Activated CD4-positive, alpha-beta T cell treated with anti-CD3 and anti-CD28 coated beads for 48 hours (primary cell): ENCODE data around the gene ERP44.
A peak's percentile ranks its signal among the peaks of the same experiment; 100 is the strongest.
"Not testable (repeated sequence)": the region's sequence is repeated elsewhere in the genome, so short reads cannot be mapped to it uniquely, and the experiment has no call there.

Experiments used
- DNase-seq: peaks from one replicate; pipeline ENCODE4 v3.0.0-alpha.2; 2020

ERP44 gene

DNA sequence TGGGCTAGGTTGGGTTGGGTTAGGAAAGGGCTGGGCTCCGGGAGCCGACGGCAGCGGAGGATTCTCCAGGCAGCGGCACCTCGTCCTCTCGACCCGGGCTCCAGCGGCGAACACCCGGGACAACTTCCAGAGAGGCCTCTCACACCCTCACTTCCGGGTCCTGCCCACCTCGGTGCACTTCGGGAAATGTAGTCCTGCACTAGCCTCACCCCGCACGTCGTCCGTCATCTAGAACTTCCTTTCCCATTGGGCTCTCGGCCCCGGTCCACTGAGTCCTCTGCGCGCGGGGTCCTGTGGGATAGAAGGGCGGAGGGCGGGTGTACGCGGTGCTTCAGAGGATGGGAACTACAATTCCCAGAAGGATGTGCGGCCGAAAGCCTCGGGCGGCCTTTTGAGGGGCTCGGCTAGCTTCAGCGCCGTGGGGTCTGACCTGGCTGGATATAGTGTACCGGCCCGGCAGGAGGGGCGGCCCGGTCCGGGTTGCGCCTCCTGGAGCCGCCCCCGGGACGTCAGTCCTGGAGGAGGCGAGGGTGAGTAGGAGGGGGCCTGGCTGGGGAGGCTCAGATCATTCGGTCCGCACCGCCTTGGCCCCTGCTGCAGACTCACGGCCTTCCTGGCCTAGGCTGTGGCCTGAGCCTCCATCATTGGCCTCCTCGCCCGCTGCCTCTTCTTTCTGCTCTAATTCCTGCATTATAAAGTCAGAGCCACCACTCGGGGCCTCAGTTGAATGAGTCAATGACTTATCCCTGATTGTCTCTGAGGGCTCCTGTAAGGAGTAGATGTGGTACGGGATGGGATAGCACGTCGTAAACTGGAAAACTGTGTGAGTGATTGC, at the start of gene ERP44, which contains the start of gene INVS:
TSS of gene ERP44 (minus strand) at position 114 of the 835 bp plus-strand sequence. CDS start 160 bp downstream, outside the sequence.
TSS of gene INVS (plus strand) at position 357 of the 835 bp plus-strand sequence. CDS start 5,279 bp downstream, outside the sequence.
- DNase-seq = peak; percentile 98

DNA sequence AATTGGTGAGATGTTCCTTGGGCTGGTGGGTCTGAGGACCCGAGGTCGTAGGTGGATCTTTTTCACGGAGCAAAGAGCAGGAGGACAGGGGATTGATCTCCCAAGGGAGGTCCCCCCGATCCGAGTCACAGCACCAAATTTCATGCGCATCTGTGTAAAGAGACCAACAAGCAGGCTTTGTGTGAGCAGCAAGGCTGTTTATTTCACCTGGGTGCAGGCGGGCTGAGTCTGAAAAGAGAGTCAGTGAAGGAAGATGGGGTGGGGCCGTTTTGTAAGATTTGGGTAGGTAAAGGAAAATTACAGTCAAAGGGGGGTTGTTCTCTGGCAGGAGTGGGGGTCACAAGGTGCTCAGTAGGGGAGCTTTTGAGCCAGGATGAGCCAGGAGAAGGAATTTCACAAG, 47.2 kb upstream of the ERP44 start:
- DNase-seq = not testable (repeated sequence)

DNA sequence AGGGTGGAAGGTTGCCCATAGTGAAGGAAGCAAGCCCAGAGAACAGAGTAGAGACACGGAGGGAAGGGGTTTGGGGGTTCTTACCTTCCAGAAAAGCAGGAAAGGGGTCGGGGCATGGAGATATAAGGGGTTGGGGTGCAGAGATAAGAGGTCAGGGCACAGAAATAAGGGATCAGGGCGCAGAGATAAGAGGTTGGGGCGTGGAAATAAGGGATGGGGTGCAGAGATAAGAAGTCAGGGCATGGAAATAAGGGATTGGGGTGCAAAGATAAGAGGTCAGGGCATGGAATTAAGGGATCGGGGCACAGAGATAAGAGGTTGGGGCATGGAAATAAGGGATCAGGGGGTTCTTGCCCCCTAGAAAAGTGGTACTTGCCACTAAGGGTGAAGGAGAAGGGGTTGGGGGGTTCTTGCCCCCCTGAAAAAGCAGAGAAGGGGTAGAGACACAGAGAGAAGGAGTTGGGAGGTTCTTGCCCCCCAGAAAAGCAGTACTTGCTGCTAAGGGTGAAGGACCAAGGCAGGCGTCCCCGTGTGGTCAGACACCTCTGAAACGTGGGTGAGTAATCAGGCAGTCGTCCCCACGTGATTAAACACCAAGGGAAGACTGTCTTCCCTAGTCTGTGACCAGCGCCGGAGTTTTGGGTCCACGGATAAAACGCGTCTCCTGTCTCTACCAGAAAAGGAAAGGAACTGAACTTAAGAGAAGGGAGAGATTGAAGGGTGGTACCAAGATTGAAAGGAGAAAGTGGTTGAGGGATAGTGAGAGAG, 46.6 kb upstream of the ERP44 start:
- not testable (repeated sequence) for DNase-seq

DNA sequence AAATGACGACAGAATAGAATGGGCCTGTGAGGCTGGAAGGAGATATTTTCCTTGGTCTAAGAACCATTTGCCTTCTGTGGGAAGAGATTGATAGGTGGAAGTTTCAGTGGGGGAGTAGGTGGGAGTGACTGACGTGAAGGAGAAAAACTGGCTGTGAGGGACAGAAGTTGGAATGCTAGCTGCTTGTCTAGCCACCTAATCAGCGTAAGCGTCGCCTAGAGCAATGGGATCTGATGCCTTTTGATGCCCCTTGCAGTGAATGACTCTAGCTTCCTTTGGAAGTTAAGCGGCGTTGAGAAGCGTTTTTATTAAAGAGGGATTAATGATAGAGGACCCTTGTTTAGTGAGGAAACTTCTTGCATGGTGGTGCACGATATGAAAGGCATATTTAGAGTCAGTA, 43.1 kb upstream of the ERP44 start:
- not testable (repeated sequence) for DNase-seq

DNA sequence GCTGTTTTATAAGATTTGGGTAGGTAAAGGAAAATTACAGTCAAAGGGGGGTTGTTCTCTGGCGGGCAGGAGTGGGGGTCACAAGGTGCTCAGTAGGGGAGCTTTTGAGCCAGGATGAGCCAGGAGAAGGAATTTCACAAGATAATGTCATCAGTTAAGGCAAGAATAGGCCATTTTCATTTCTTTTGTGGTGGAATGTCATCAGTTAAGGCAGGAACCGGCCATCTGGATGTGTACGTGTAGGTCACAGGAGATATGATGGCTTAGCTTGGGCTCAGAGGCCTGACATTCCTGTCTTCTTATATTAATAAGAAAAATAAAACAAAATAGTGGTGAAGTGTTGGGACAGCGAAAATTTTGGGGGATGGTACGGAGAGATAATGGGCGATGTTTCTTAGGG, 41.5 kb upstream of the ERP44 start:
- not testable (repeated sequence) for DNase-seq

DNA sequence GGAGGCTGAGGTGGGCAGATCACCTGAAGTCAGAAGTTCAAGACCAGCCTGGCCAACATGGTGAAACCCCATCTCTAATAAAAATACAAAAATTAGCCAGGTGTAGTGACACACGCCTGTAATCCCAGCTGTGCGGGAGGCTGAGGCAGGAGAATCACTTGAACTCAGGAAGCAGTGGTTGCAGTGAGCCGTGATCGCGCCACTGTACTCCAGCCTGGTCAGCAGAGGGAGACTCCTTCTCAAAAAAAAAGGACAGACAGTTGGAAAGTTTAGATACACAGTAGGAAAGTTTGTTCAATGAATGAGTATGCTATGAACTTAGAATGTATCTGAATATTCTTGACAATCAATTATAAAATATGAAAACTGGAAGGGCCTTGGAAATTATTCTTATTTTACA, 38.0 kb upstream of the ERP44 start:
- DNase-seq = not testable (repeated sequence)

DNA sequence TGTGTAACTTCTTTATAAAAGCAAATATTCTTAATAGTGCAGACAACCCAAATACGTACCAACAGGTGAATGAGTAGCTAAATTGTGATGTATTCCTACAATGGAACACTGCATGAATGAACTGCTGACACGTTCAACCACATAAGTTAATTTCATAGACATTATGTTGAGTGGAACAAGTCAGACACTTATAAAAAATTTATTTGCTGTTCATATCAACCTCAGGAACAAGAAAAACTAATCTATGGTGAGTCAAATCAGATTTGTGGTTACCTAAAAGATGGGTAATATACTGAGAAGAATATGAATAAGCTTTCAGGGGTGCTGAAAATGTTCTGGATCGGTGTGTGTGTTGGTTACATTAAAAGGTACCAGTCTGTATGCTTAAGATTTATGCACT, 35.9 kb upstream of the ERP44 start:
- DNase-seq = no peak

DNA sequence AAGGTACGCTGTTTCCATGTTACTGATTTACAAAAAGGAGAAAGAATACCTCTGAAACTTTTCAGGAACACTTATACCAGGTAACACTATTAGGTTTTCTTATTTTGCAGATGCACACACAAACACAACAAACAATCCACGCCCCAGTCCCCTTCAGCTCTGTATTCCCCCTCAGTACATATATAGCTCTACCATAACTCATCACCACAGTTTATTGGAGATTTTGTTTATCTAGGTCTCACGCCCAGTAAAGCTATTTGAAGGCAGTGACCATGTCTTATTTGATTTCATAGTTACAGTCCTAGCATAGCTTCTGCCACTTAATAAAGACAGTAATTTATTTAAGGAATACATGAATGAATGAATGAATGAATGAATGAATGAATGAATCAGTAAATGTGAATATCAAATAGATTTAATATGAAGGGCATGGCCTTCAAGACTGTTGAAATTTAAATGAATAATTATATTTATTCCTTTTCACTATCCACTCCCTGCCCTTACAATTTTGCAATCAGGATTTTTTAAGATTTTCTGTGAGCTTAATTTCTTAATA, 33.2 kb upstream of the ERP44 start:
- no peak for DNase-seq

DNA sequence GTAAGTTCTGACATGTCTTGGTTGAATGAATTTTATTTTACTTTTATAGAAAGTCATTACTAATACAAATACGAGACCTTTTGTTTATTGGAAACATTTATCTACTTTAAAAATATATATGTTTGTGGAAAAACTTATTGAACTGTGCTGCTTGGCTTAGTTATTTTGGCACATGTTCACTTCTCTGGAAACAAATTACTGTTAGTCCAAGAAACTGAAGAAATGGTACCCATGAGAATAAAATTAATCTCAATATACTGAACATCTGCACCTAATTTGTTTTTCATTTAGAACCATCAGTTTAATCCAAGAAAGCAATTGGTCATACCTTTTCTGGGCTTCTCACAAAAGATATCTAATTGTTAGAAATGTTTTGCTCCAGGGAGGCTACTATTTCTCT, 32.4 kb upstream of the ERP44 start:
- no peak for DNase-seq

DNA sequence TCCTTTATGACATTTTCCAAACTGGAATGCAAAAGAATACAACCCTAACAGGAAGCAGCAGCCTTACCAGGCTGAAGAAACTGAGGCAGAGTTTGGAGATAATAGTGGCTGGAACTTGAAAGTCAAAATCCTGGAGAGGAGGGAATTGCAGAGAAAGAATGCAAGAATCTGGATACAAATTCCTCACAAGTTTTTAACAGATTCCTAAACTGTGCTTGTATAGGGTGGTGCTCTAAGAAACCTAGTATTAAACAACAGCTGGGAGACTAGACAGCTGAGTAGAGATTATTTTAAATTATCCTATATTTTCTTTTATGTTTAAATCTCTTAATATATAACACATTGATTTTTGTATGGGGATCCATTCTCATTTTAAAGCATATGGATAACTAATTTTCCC, 31.0 kb upstream of the ERP44 start:
- no peak for DNase-seq

DNA sequence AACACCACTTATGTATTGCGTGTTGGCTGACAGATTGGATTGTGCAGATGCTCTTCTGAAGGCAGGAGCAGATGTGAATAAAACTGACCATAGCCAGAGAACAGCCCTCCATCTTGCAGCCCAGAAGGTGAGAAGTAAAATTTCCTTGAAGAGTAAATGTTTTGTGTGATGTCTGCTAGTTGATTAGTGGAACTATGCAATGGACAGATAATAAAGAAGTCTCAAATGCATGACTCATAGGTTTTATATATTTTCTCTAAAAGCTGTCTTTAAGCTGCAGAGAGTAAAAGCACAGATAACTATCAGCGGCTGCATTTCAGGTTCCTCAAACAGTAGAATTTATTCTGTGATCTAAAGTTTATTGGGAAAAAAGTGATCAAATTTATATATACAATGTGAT, 27.6 kb upstream of the ERP44 start:
- no peak for DNase-seq

DNA sequence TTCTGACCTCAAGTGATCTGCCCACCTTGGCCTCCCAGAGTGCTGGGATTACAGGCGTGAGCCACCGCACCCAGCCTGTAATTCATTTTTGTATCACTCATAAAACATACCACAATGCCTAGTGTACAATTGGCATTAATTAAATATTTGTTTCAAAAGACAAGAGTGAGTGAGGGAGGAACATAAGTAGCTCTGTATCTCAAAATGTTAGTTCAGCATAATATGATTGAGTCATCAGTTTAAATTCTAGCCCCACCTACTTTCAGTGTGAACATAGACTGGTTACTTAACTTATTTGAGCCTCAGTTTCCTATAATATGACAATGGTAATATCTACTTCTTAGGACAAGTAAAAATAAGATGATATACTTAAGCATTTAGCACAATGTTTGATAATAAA, 27.1 kb upstream of the ERP44 start:
- no peak for DNase-seq

DNA sequence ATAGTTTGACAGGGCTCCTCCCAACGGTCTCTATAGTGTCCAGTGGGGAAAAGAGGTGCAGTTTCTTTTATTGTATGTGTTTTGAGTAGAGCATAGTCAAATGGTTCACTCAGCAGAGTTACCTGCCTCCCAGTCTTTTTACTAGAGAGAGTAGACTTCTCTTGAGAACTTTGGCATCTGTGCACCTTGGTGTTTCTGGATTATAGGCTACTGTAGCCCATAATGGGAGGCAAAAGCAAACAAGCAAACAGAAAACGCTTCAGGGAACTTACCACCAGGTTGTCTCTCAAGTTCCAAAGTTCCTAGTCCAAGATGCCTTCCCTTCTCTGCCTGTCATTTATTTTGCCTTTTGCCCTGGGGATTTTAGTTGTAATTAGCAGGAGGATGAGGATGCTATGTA, 26.4 kb upstream of the ERP44 start:
- DNase-seq = no peak

DNA sequence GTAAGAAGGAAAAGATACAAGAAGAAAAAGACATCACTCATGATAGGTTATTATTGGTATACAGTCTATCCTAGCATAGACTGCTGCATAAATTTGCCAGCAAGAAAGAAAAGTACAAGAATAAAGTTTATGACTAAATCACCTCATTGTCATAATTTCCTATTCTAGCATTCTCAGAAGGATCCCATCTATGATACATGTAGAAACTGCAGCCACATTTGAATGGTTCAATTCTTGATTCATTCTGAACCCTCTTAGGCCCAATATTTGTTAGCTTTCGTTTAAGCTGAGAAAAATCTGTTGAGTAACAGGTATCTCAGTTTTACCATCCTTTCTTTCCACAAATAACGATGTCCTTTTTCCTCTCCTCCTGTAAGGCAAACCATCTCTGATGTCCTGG, 21.5 kb upstream of the ERP44 start:
- no peak for DNase-seq

DNA sequence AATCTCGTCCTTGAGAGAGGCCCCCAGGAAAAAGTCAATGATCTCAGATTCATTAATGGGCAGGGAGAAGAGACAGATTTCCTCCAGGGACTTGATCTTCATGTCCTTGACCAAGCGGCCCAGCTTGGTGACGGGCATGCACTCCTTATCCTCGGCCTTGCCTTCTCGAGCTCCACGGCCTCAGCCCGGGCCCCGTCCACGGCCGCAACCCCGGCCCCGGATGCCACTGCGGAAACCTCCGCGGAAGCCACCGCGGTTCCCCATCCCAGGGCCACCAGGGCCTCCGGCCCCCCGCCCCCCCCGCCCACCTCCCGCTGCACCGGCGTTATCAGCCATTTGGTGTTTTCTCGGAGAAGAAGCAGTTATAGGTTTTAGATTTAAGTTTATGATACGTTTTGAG, 18.5 kb upstream of the ERP44 start:
- DNase-seq = no peak

DNA sequence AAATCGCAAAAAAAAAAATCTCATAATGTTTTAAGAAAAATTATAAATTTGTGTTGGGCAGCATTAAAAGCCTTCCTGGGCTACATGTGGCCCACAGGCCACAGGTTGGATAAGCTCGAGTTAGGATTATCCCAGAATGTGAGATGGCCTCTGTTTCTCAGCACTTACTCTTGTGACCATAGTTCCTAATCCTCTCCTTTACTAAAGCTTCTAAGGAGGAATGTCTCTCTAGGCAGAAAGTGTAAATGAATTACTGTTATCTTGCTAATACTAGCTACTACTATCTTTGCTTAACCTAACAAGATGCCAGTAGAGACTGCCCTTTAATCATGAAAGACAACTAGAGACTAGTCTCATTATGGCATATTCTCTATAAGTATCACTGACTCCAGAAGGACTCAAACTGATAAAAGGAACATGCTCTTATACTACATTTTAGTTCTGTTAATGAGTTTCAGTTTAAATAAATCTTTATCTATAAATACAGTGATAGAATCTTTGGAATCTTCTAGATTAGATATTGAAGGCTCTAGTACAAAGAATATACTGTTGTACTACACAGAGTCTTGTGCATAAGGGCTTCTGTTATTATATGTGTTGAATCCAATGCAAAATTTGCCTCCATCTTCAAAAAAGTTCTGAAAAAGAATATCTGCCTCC, 14.0 kb upstream of the ERP44 start:
- DNase-seq = no peak

DNA sequence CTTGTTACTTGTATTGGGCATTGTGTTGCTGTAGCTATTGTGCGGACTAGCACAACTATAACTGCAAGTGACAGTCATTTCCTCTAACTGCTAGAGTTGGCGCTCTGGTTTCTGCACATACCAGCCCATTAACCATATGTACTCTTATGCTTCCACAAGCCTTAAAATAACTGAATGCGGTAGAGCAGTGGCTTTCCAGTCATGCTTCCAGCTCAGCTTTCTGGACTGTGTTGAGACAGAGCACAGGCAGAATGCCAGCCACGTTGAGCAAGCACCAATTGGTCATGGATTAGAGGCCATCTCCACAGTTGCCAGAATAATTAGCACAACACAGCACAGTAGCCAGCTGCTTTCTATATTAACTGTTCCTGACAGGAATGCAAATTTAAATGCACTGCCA, 12.4 kb upstream of the ERP44 start:
- DNase-seq = no peak

DNA sequence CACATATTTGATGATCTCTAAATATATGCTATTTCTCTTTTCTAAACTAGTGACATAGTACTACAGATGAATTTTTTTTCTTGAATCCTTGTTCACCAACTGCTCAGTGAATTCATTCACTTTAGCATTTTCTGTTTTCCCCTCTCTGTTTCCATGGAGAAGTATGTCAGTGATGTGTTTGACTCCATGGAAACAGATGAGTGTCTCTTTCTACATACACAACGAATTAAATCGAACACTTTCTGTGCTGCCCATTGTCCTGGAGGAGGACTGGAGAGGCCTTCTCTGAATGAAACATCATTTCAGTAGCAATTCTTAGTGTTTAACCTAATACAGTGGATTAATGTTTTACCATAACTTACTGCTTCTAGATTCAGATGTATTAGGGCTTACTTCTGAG, 9.8 kb upstream of the ERP44 start:
- DNase-seq = no peak

DNA sequence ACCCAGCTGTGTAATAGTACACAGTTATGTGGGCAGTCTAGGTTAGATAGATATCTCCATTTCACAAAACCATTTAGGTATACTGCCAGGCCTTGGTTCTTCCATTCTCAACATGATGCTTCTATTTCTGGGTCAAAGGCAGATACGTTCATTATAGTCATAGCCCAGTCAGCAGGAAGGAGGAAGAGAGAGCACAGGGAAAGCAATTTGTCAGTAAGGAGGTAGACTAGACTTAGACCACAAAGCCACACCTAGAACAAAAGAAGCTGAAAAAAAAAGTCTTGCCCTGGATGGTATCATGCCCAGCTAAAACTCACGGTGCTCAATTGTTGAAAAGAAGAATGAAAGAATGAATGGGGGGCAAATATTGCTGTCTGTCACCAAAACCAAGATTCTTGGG, 7.8 kb upstream of the ERP44 start:
- DNase-seq = no peak

DNA sequence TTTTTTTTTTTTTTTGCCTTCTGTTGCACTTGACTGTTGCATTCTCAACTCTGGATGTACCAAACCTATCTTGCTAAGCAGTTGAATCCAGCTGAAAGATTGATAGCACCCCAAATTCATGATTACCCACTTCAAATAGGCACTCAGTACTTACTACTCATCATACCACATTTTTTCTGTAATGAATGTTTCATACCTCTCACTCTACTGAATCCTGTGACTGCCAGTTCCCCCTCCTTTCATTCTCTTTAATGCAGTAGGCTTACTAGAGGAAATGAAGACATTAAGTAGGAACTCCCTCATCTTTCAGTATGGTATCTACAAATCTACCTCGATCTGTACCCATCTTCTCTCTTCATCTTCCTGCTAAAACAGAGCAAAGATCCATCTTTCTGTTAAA, 7.1 kb upstream of the ERP44 start:
- DNase-seq = no peak

DNA sequence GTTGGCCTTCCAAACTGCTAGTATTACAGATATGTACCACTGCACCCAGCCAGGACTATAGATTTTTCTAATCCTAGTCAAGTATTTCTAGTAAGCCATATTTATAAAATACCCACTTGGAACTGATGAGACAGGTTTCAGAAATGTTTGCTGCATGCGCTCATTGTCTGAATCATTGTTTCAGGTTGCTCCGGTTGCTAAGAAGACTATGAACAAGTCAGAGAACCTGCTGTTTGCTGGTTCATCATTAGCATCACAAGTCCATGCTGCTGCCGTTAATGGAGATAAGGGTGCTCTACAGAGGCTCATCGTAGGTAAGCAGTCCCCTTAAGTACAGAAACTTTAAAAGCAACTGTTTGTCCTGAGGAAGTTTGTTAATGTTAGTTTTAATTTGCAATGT, 5.5 kb upstream of the ERP44 start:
- peak; percentile 18 for DNase-seq

DNA sequence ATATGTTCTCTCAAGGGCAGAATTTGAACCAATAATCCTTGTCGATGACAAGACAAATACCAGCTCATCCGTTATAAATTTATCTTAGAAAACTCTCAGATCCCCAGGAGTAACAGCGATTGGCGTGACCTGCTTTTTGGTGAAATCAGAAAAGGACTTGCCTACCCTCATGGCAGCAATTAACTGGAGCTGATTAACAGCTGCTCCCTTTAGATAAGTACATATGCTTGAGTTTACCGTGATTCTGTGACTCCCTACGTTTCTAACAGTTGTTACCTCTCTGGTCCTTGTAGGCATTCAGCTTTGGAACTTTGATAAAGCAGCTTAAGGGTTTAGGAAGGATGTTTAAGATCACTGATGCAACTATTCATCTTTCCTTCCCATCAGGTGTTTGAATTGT, 2.8 kb upstream of the ERP44 start:
- no peak for DNase-seq

DNA sequence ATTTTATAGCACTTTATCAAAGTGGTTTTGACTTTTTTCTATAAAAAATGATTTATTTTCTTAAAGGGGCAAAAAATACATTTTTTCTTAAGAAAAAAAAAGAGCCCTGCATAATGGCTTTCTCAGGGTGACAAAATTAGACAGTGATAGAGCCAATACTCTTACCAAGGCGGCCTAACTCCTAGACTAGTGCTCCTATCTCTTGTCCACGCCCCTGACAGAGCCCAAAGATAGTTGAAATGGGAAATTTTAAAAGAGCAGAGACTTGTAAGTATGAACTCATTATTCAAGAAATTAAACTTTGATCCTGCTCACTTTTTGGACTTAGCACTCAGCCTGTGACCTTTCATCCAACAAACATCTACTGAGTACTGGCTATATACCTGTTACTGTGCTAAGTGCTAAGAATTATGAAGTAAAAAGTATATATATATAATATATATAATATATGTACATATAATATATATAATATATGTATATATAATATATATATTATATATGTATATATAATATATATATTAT, 1.4 kb upstream of the ERP44 start:
- DNase-seq = no peak
